PFSK-1 (cell line): ENCODE results near the gene ATP7B.

Source experiments
- FOXP2 ChIP-seq: optimal IDR thresholded peaks from 2 replicates; pipeline ENCODE3; 2011; ENCODE audit warnings: borderline replicate concordance, control low read depth, inconsistent platforms; ENCODE audit not compliant: insufficient read depth; ENCODE audit errors: extremely low read length, extremely low read depth
- POLR2AphosphoS5 ChIP-seq: IDR thresholded peaks from 2 replicates; pipeline ENCODE4 v1.6.1; 2012; ENCODE audit warnings: low read depth, mild to moderate bottlenecking, control low read depth, low read length, moderate library complexity
- SIN3A ChIP-seq: IDR thresholded peaks from 2 replicates; pipeline ENCODE4 v1.6.1; 2012; ENCODE audit warnings: mild to moderate bottlenecking, low read length, moderate library complexity, borderline replicate concordance; ENCODE audit not compliant: insufficient read depth
- TAF1 ChIP-seq: IDR thresholded peaks from 2 replicates; pipeline ENCODE4 v1.6.1; 2012; ENCODE audit warnings: low read length, control low read depth, borderline replicate concordance; ENCODE audit not compliant: insufficient read depth
- TF ChIP-seq, protein P1 (sequence below), 2 experiments: IDR thresholded peaks; 2 replicates each; pipeline versions ENCODE4 v1.6.1 to v1.8.0; 2011 to 2012; ENCODE audit warnings: low read depth in 2 of 2, low read length in 2 of 2, control low read depth in 1 of 2, inconsistent platforms in 1 of 2, mild to moderate bottlenecking in 1 of 2, moderate library complexity in 1 of 2; ENCODE audit not compliant: insufficient read depth in 1 of 2

The ATP7B gene

GRCh38 chr13:52009946-52010345 is 1.3 kb downstream of the ATP7B start:
- TF ChIP-seq FOXP2 (no peak), TAF1 (no peak), SIN3A (no peak), POLR2AphosphoS5 (no peak)
- TF ChIP-seq, protein P1, sequence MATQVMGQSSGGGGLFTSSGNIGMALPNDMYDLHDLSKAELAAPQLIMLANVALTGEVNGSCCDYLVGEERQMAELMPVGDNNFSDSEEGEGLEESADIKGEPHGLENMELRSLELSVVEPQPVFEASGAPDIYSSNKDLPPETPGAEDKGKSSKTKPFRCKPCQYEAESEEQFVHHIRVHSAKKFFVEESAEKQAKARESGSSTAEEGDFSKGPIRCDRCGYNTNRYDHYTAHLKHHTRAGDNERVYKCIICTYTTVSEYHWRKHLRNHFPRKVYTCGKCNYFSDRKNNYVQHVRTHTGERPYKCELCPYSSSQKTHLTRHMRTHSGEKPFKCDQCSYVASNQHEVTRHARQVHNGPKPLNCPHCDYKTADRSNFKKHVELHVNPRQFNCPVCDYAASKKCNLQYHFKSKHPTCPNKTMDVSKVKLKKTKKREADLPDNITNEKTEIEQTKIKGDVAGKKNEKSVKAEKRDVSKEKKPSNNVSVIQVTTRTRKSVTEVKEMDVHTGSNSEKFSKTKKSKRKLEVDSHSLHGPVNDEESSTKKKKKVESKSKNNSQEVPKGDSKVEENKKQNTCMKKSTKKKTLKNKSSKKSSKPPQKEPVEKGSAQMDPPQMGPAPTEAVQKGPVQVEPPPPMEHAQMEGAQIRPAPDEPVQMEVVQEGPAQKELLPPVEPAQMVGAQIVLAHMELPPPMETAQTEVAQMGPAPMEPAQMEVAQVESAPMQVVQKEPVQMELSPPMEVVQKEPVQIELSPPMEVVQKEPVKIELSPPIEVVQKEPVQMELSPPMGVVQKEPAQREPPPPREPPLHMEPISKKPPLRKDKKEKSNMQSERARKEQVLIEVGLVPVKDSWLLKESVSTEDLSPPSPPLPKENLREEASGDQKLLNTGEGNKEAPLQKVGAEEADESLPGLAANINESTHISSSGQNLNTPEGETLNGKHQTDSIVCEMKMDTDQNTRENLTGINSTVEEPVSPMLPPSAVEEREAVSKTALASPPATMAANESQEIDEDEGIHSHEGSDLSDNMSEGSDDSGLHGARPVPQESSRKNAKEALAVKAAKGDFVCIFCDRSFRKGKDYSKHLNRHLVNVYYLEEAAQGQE (IDR thresholded peaks at IDR 0.05; ENCODE audit: insufficient read depth in 1 of 2, low read depth in 2 of 2, low read length in 2 of 2): no peak

GRCh38 chr13:52006523-52007245 is 4.6 kb downstream of the ATP7B start:
- TF ChIP-seq SIN3A: no peak
- no peak for TF ChIP-seq TAF1
- no peak for TF ChIP-seq POLR2AphosphoS5
- TF ChIP-seq, protein P1 (IDR thresholded peaks at IDR 0.05; ENCODE audit: insufficient read depth in 1 of 2, low read depth in 2 of 2, low read length in 2 of 2): no peak
- TF ChIP-seq FOXP2: no peak

- TF ChIP-seq POLR2AphosphoS5 (no peak), TAF1 (no peak), SIN3A (no peak), FOXP2 (no peak)
- TF ChIP-seq, protein P1 (IDR thresholded peaks at IDR 0.05; ENCODE audit: insufficient read depth in 1 of 2, low read depth in 2 of 2, low read length in 2 of 2): no peak
These were observed 5.3 kb downstream of the ATP7B start for GRCh38 chr13:52005841-52006522.

- TF ChIP-seq TAF1 (no peak), FOXP2 (no peak), POLR2AphosphoS5 (no peak), SIN3A (no peak)
- TF ChIP-seq, protein P1 (IDR thresholded peaks at IDR 0.05; ENCODE audit: insufficient read depth in 1 of 2, low read depth in 2 of 2, low read length in 2 of 2): no peak
These were observed 6.6 kb downstream of the ATP7B start for GRCh38 chr13:52004511-52005170.
